Activated naive CD8-positive, alpha-beta T cell (primary cell): ENCODE measurements around the gene PTPRG.

ENCODE experiments used
- H3K27ac Mint-ChIP-seq: one replicate; pipeline ENCODE4 v1.8.0; 2021; ENCODE audit warnings: mixed read lengths
- H3K27me3 Mint-ChIP-seq: one replicate; pipeline ENCODE4 v1.8.0; 2021; ENCODE audit warnings: mixed read lengths
- H3K36me3 Mint-ChIP-seq: one replicate; pipeline ENCODE4 v1.8.0; 2021; ENCODE audit warnings: mixed read lengths
- H3K4me1 Mint-ChIP-seq: one replicate; pipeline ENCODE4 v1.8.0; 2021; ENCODE audit warnings: low read depth, mixed read lengths
- H3K4me3 Mint-ChIP-seq: one replicate; pipeline ENCODE4 v1.8.0; 2021; ENCODE audit warnings: mild to moderate bottlenecking, mixed read lengths
- H3K9me3 Mint-ChIP-seq: one replicate; pipeline ENCODE4 v1.8.0; 2021; ENCODE audit warnings: low read depth, mixed read lengths

PTPRG gene

GRCh38 chr3:61613666-61614065 is 52.3 kb downstream of the PTPRG start:
- no peaks in the 10 kb centered on the region for H3K9me3 Mint-ChIP-seq
- H3K27ac Mint-ChIP-seq, result no peak overlapping the region
- H3K36me3 Mint-ChIP-seq, result no peaks in the 10 kb centered on the region
- H3K4me3 Mint-ChIP-seq, result no peak overlapping the region
- H3K27me3 Mint-ChIP-seq, result peaks cover 2% of the 10 kb centered on the region
- H3K4me1 Mint-ChIP-seq, result no peaks in the 10 kb centered on the region

- Mint-ChIP-seq H3K27ac (no peak overlapping the region), H3K27me3 (peaks cover 2% of the 10 kb centered on the region), H3K36me3 (no peaks in the 10 kb centered on the region), H3K4me3 (no peak overlapping the region), H3K4me1 (no peaks in the 10 kb centered on the region), H3K9me3 (no peaks in the 10 kb centered on the region)
These were observed 54.3 kb downstream of the PTPRG start for GRCh38 chr3:61615643-61616042.

- H3K27me3 Mint-ChIP-seq, result peaks cover 2% of the 10 kb centered on the region
- H3K9me3 Mint-ChIP-seq, result no peaks in the 10 kb centered on the region
- H3K27ac Mint-ChIP-seq, result no peak overlapping the region
- no peaks in the 10 kb centered on the region for H3K4me1 Mint-ChIP-seq
- H3K36me3 Mint-ChIP-seq, result no peaks in the 10 kb centered on the region
- H3K4me3 Mint-ChIP-seq, result no peak overlapping the region
These were observed 55.2 kb downstream of the PTPRG start for GRCh38 chr3:61616586-61616985.

DNA sequence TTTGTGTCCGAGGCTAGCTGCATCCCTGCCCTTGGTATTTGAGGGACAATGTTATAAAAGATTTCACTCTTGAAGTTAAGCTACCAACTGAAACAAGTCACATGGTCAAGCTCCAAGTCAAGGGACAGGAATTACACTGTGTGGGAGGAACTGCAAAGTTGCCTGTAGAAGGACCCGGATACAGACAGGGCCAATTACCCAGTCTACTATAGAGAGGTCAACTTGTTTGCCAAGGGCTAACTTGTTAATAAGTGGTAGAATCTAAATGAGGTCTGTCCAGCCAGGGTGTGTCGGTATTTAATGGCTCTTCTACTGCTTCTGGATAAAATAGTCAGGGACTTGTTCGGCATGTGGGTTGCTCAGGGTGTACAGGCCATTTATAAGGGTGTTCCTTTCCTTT is 55.7 kb downstream of the PTPRG start:
- peaks cover 2% of the 10 kb centered on the region for H3K27me3 Mint-ChIP-seq
- H3K36me3 Mint-ChIP-seq, result no peaks in the 10 kb centered on the region
- no peaks in the 10 kb centered on the region for H3K4me1 Mint-ChIP-seq
- H3K4me3 Mint-ChIP-seq, result no peak overlapping the region
- no peaks in the 10 kb centered on the region for H3K9me3 Mint-ChIP-seq
- H3K27ac Mint-ChIP-seq, result no peak overlapping the region

- Mint-ChIP-seq H3K4me1 (no peaks in the 10 kb centered on the region), H3K27ac (no peak overlapping the region), H3K4me3 (no peak overlapping the region), H3K36me3 (no peaks in the 10 kb centered on the region), H3K27me3 (peaks cover 2% of the 10 kb centered on the region), H3K9me3 (no peaks in the 10 kb centered on the region)
These were observed 56.3 kb downstream of the PTPRG start for GRCh38 chr3:61617651-61618050.

GRCh38 chr3:61618231-61618630 is 56.9 kb downstream of the PTPRG start:
- Mint-ChIP-seq H3K4me1 (no peaks in the 10 kb centered on the region), H3K9me3 (no peaks in the 10 kb centered on the region), H3K36me3 (no peaks in the 10 kb centered on the region)

GRCh38 chr3:61618871-61619270 is 57.5 kb downstream of the PTPRG start:
- Mint-ChIP-seq H3K4me1 (no peaks in the 10 kb centered on the region), H3K9me3 (no peaks in the 10 kb centered on the region), H3K27ac (no peak overlapping the region), H3K4me3 (no peak overlapping the region), H3K36me3 (no peaks in the 10 kb centered on the region), H3K27me3 (peaks cover 2% of the 10 kb centered on the region)

More at GRCh38 chr3:61618231-61618630, 56.9 kb downstream of the PTPRG start:
- H3K27me3 Mint-ChIP-seq, result peaks cover 2% of the 10 kb centered on the region
- H3K4me3 Mint-ChIP-seq, result no peak overlapping the region
- H3K27ac Mint-ChIP-seq, result no peak overlapping the region

GRCh38 chr3:61620073-61620472 is 58.7 kb downstream of the PTPRG start:
- no peaks in the 10 kb centered on the region for H3K27me3 Mint-ChIP-seq
- H3K4me1 Mint-ChIP-seq, result no peaks in the 10 kb centered on the region
- H3K4me3 Mint-ChIP-seq, result no peak overlapping the region
- H3K27ac Mint-ChIP-seq, result no peak overlapping the region
- H3K9me3 Mint-ChIP-seq, result no peaks in the 10 kb centered on the region
- no peaks in the 10 kb centered on the region for H3K36me3 Mint-ChIP-seq

DNA sequence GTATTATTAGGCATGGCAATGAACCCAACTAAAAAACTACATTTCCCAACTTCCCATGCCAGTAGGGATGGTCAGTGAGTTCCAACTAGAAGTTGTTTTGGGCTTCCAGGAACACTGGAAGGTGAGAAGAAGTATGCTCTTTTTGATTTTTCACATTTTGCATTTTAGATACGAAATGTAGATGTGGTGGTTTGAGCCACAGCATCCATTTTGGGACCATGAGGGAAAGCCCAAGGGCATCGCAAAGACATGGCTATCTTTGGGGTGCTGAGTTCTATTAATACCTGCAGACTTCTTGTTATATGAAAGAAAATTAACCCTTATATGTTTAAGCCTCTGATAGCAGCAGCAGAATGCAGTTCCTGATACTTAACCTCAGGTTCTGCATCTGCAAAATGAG is 62.9 kb downstream of the PTPRG start:
- H3K27me3 Mint-ChIP-seq, result no peaks in the 10 kb centered on the region
- no peaks in the 10 kb centered on the region for H3K4me1 Mint-ChIP-seq
- no peaks in the 10 kb centered on the region for H3K36me3 Mint-ChIP-seq
- H3K9me3 Mint-ChIP-seq, result no peaks in the 10 kb centered on the region
- no peak overlapping the region for H3K4me3 Mint-ChIP-seq
- no peak overlapping the region for H3K27ac Mint-ChIP-seq

- H3K27me3 Mint-ChIP-seq, result no peaks in the 10 kb centered on the region
These were observed 64.1 kb downstream of the PTPRG start for GRCh38 chr3:61625429-61625828.

GRCh38 chr3:61626484-61626883 is 65.1 kb downstream of the PTPRG start:
- H3K27me3 Mint-ChIP-seq, result no peaks in the 10 kb centered on the region
- H3K4me3 Mint-ChIP-seq, result no peak overlapping the region
- no peak overlapping the region for H3K27ac Mint-ChIP-seq
- no peaks in the 10 kb centered on the region for H3K4me1 Mint-ChIP-seq
- no peaks in the 10 kb centered on the region for H3K36me3 Mint-ChIP-seq
- no peaks in the 10 kb centered on the region for H3K9me3 Mint-ChIP-seq

More at GRCh38 chr3:61625429-61625828, 64.1 kb downstream of the PTPRG start:
- Mint-ChIP-seq H3K9me3 (no peaks in the 10 kb centered on the region), H3K4me1 (no peaks in the 10 kb centered on the region), H3K36me3 (no peaks in the 10 kb centered on the region), H3K27ac (no peak overlapping the region), H3K4me3 (no peak overlapping the region)

- Mint-ChIP-seq H3K27me3 (no peaks in the 10 kb centered on the region), H3K4me3 (no peak overlapping the region), H3K9me3 (no peaks in the 10 kb centered on the region), H3K36me3 (no peaks in the 10 kb centered on the region), H3K27ac (no peak overlapping the region), H3K4me1 (no peaks in the 10 kb centered on the region)
These were observed 66.4 kb downstream of the PTPRG start for GRCh38 chr3:61627768-61628185.

DNA sequence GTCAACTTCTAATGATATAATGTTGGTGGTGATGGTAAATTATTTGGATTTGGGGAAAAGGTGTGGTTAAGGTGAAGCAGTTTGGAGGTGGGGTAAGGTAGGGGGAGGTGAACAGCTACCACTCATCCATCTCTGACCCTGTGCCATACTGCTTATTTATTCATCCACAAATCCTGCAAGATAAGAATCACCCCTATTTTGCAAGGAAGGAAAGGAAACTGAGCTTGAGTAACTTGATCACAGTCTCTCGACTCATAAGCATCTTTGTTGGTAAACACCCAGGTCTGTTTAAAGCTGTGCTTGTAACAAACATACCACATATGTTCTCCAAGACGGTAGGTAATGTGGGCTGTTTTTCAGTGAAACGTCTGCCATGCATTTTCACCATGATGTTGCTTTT is 67.3 kb downstream of the PTPRG start:
- Mint-ChIP-seq H3K4me3 (no peak overlapping the region), H3K36me3 (no peaks in the 10 kb centered on the region), H3K27me3 (no peaks in the 10 kb centered on the region), H3K4me1 (no peaks in the 10 kb centered on the region), H3K27ac (no peak overlapping the region), H3K9me3 (no peaks in the 10 kb centered on the region)

- Mint-ChIP-seq H3K27me3 (no peaks in the 10 kb centered on the region), H3K4me3 (no peak overlapping the region), H3K9me3 (no peaks in the 10 kb centered on the region), H3K4me1 (no peaks in the 10 kb centered on the region), H3K27ac (no peak overlapping the region), H3K36me3 (no peaks in the 10 kb centered on the region)
These were observed 68.1 kb downstream of the PTPRG start for GRCh38 chr3:61629442-61629841.

GRCh38 chr3:61631108-61631769 is 69.9 kb downstream of the PTPRG start:
- no peak overlapping the region for H3K27ac Mint-ChIP-seq
- H3K36me3 Mint-ChIP-seq, result no peaks in the 10 kb centered on the region
- H3K4me3 Mint-ChIP-seq, result no peak overlapping the region
- no peaks in the 10 kb centered on the region for H3K4me1 Mint-ChIP-seq
- no peaks in the 10 kb centered on the region for H3K9me3 Mint-ChIP-seq
- H3K27me3 Mint-ChIP-seq, result no peaks in the 10 kb centered on the region

GRCh38 chr3:61632568-61633175 is 71.3 kb downstream of the PTPRG start:
- no peaks in the 10 kb centered on the region for H3K4me1 Mint-ChIP-seq
- no peaks in the 10 kb centered on the region for H3K9me3 Mint-ChIP-seq
- H3K36me3 Mint-ChIP-seq, result no peaks in the 10 kb centered on the region
- no peaks in the 10 kb centered on the region for H3K27me3 Mint-ChIP-seq
- H3K27ac Mint-ChIP-seq, result no peak overlapping the region
- H3K4me3 Mint-ChIP-seq, result no peak overlapping the region
